GM12878 (cell line): ENCODE measurements around the gene KIF1C. TPM values are rescaled to one million over a fixed set of nuclear protein-coding genes. Genes with fewer than 3 reads are reported as not detected.

Source experiments
- BHLHE40 ChIP-seq, 2 experiments: fragments of 450-650 bp in 1 of 2; IDR thresholded peaks; 2 replicates each; pipeline ENCODE4 v1.6.1; 2011 to 2017; ENCODE audit warnings: low read depth in 2 of 2, borderline replicate concordance in 1 of 2, improper control_type of control experiment in 1 of 2, low read length in 1 of 2, mild to moderate bottlenecking in 1 of 2
- CBFB ChIP-seq: IDR thresholded peaks from 2 replicates; pipeline ENCODE4 v1.6.1; 2016; ENCODE audit warnings: antibody characterized with exemption, low read depth
- CHD2 ChIP-seq: IDR thresholded peaks from 2 replicates; pipeline ENCODE4 v1.6.1; 2011; ENCODE audit warnings: low read depth, low read length, improper control_type of control experiment, borderline replicate concordance
- CREB1 ChIP-seq: IDR thresholded peaks from 2 replicates; pipeline ENCODE4 v1.6.1; 2012; ENCODE audit warnings: low read depth, mild to moderate bottlenecking, inconsistent platforms
- CTCF ChIP-seq, 3 experiments: IDR thresholded peaks in 2 of 3; conservative IDR thresholded peaks in 1 of 3; 2 replicates each; pipeline ENCODE4 v1.5.1; 2011; ENCODE audit warnings: low read depth in 3 of 3, low read length in 3 of 3, mild to moderate bottlenecking in 3 of 3, control low read depth in 2 of 3, moderate library complexity in 2 of 3, inconsistent platforms in 1 of 3, mixed read lengths in 1 of 3; ENCODE audit not compliant: control insufficient read depth in 2 of 3, insufficient read depth in 1 of 3; ENCODE audit errors: extremely low read depth in 1 of 3
- IKZF2 ChIP-seq, 2 experiments: fragments of 450-650 bp; IDR thresholded peaks; 2 replicates each; pipeline ENCODE4 v1.6.1; 2017; ENCODE audit warnings: mild to moderate bottlenecking in 2 of 2, moderate library complexity in 2 of 2
- JUND ChIP-seq: IDR thresholded peaks from 2 replicates; pipeline ENCODE4 v1.6.1; 2012; ENCODE audit warnings: low read depth, mild to moderate bottlenecking, low read length, improper control_type of control experiment, moderate library complexity
- KDM1A ChIP-seq: fragments of 200-600 bp; sonication (generic); IDR thresholded peaks from 2 replicates; pipeline ENCODE4 v1.6.1; 2016; ENCODE audit warnings: borderline replicate concordance
- PAX5 ChIP-seq: IDR thresholded peaks from 2 replicates; pipeline ENCODE4 v1.6.1; 2011; ENCODE audit warnings: low read depth, low read length, borderline replicate concordance
- POLR2A ChIP-seq: IDR thresholded peaks from 2 replicates; pipeline ENCODE4 v1.6.1; 2011; ENCODE audit warnings: low read depth, mild to moderate bottlenecking, low read length
- REST ChIP-seq: IDR thresholded peaks from 2 replicates; pipeline ENCODE4 v1.6.1; 2012; ENCODE audit warnings: mild to moderate bottlenecking, low read depth, low read length
- SIX5 ChIP-seq: IDR thresholded peaks from 2 replicates; pipeline ENCODE4 v1.6.1; 2011; ENCODE audit warnings: mild to moderate bottlenecking, low read depth, low read length, moderate library complexity; ENCODE audit not compliant: severe bottlenecking
- SMARCA5 ChIP-seq: fragments of 450-650 bp; IDR thresholded peaks from 2 replicates; pipeline ENCODE4 v1.6.1; 2017; ENCODE audit warnings: mild to moderate bottlenecking
- STAT1 ChIP-seq: fragments of 450-650 bp; conservative IDR thresholded peaks from 2 replicates; pipeline ENCODE4 v1.6.1; 2014; ENCODE audit warnings: antibody characterized with exemption, mild to moderate bottlenecking
- TCF12 ChIP-seq: IDR thresholded peaks from 2 replicates; pipeline ENCODE4 v1.6.1; 2011; ENCODE audit warnings: low read depth, mild to moderate bottlenecking, low read length
- ZBTB33 ChIP-seq: fragments of 450-650 bp; IDR thresholded peaks from 2 replicates; pipeline ENCODE4 v1.6.1; 2017; ENCODE audit warnings: mild to moderate bottlenecking
- ZBTB4 ChIP-seq: fragments of 450-650 bp; formaldehyde crosslinking; IDR thresholded peaks from 2 replicates; pipeline ENCODE4 v1.4.0; 2022; ENCODE audit warnings: mild to moderate bottlenecking, moderate library complexity
- ZZZ3 ChIP-seq: IDR thresholded peaks from 2 replicates; pipeline ENCODE4 v1.6.1; 2011; ENCODE audit warnings: low read depth; ENCODE audit not compliant: control insufficient read depth, insufficient read length
- polyA plus RNA-seq, 11 experiments: library from polyadenylated mRNA; depleted of rRNA in 4 of 11; unstranded in 6 of 11; stranded (reverse) in 5 of 11; fragments of >200 nt; fragmentation: Nextera tagmentation in 4 of 11; fragmentation: Illumina TruSeq in 1 of 11; extraction: Ambion mirVana in 4 of 11; extraction: Trizol in 1 of 11; gene quantifications; 1 replicate in 1 of 11; 2 replicates in 10 of 11; pipeline versions ENCODE4 v1.2.1 to v1.2.3, GENCODE V29; 2011 to 2016; ENCODE audit warnings: inconsistent platforms in 2 of 11, missing spikeins in 2 of 11, low read depth in 1 of 11
- total RNA-seq, 4 experiments: library from RNA; depleted of rRNA in 3 of 4; stranded (reverse); fragments of >200 nt in 3 of 4; fragmentation: Illumina TruSeq in 1 of 4; extraction: Trizol in 1 of 4; gene quantifications; 2 replicates each; pipeline versions ENCODE4 v1.2.1 to v1.2.3, GENCODE V29; 2013 to 2021

KIF1C gene
- total and polyA plus RNA-seq, 10 of the 15 experiments (the other 5 are each of a cell fraction or from before 2014, with no cell fraction given): 1.4 to 65.9 (median 21.1) TPM

GRCh38 chr17:4949321-4950074 is 48.3 kb upstream of the KIF1C start (continued):
- no peak for TF ChIP-seq STAT1
- no peak for TF ChIP-seq SIX5
- peak; percentile 71; the same call in 1 of the 2 replicates for TF ChIP-seq TCF12
- TF ChIP-seq BHLHE40 (IDR thresholded peaks at IDR 0.05; ENCODE audit: borderline replicate concordance in 1 of 2, low read depth in 2 of 2, low read length in 1 of 2): peak; percentile 41 to 88; a peak in 3 of 4 replicates
- peak; percentile 79 for TF ChIP-seq CHD2
- TF ChIP-seq JUND: no peak
- TF ChIP-seq ZBTB33: no peak
- TF ChIP-seq KDM1A: no peak
- 0 out of 2 replicates have a peak, but pooled peaks have one; percentile 0 for TF ChIP-seq PAX5
- no peak for TF ChIP-seq CBFB
- TF ChIP-seq CREB1: no peak
- 0 out of 4 replicates have a peak, but pooled peaks of 1 of the 2 experiments have one; percentile 15 for TF ChIP-seq IKZF2 (IDR thresholded peaks at IDR 0.05)
- TF ChIP-seq ZBTB4: no peak
- no peak for TF ChIP-seq CTCF (IDR thresholded peaks at IDR 0.05 in 2 of 3, conservative IDR thresholded peaks at IDR 0.05 in 1 of 3; ENCODE audit: control insufficient read depth in 2 of 3, extremely low read depth in 1 of 3, insufficient read depth in 1 of 3, low read depth in 3 of 3, low read length in 3 of 3)
- TF ChIP-seq POLR2A: peak; percentile 83
- no peak for TF ChIP-seq ZZZ3
- no peak for TF ChIP-seq SMARCA5
- TF ChIP-seq REST: no peak
